ENCODE measurements around the gene FSIP1. TPM values are rescaled to one million over a fixed set of nuclear protein-coding genes. Genes with fewer than 3 reads are reported as not detected.

FSIP1 gene
- total and polyA plus RNA-seq, 12 donors = 0.15 to 4.4 (median 0.89) TPM

- Histone ChIP-seq H3K36me3 (no peaks in the 10 kb centered on the region), H3K9me3 (no peaks in the 10 kb centered on the region), H3K27ac (no peak overlapping the region), H3K4me3 (no peak overlapping the region), H3K27me3 (no peaks in the 10 kb centered on the region), H3K4me1 (peaks cover 0 to 51% (median 20%) of the 10 kb centered on the region in 9 donors)
- ATAC-seq (no peak), DNase-seq (no peak)
- intact Hi-C loops (cut with DNase I) = loop anchor here in 9 of 10 donors (1.0 to 10.0 kb wide), 11 partner anchors 86 to 248 kb away; partner anchors contain the start of genes EIF2AK4 (in 4 of the 9), SRP14 (in 3 of the 9) and GPR176 (in 1 of the 9)
- TF ChIP-seq CTCF (IDR thresholded peaks at IDR 0.05) = peak in 8 of 9 donors; percentile 33 to 74 (median 68)
- 5 to 8% methylated on average over 5 of the region's 5 CpGs for WGBS, 2 donors
These were observed 3.9 kb upstream of the FSIP1 start for GRCh38 chr15:39786447-39787056.

GRCh38 chr15:39785841-39786240 is 3.2 kb upstream of the FSIP1 start:
- 83 to 86% methylated on average over 7 of the region's 7 CpGs for WGBS, 2 donors
- intact Hi-C loops (cut with DNase I) = loop anchor here in 9 of 10 donors (1.0 to 10.0 kb wide), 11 partner anchors 86 to 249 kb away; partner anchors contain the start of genes EIF2AK4 (in 4 of the 9), SRP14 (in 3 of the 9) and GPR176 (in 1 of the 9)
- no peaks in the 10 kb centered on the region for H3K27me3 ChIP-seq
- H3K27ac ChIP-seq = no peak overlapping the region
- no peak for ATAC-seq
- TF ChIP-seq CTCF (IDR thresholded peaks at IDR 0.05) = no peak
- H3K9me3 ChIP-seq = no peaks in the 10 kb centered on the region
- no peak overlapping the region for H3K4me3 ChIP-seq
- peaks cover 0 to 52% (median 20%) of the 10 kb centered on the region in 9 donors for H3K4me1 ChIP-seq
- H3K36me3 ChIP-seq = no peaks in the 10 kb centered on the region
- no peak for DNase-seq

DNA sequence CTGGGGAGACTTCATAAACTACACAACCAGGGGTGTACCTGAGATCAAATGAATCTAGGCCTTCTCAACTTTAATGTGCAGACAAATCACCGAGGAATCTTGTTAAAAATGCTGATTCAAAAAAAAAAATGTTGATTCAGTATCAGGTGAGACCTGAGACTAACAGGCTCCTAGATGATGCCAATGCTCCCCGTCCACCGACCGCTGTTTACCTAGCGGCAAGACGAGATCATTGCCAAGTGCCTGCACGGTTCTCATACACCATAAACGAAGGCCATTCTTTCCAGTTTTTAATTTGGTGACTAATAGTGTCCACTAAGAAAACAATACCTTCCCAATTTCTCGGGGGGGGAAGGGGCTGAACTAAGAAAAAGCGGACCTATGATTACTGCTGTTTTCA is 2.5 kb upstream of the FSIP1 start:
- no peak for TF ChIP-seq CTCF (IDR thresholded peaks at IDR 0.05)
- Histone ChIP-seq H3K9me3 (no peaks in the 10 kb centered on the region), H3K27ac (peak overlapping the region in 2 of 10 donors; percentile 8 to 13), H3K4me3 (no peak overlapping the region), H3K4me1 (peaks cover 0 to 52% (median 20%) of the 10 kb centered on the region in 9 donors), H3K27me3 (no peaks in the 10 kb centered on the region), H3K36me3 (no peaks in the 10 kb centered on the region)
- WGBS, 2 donors = 76 to 81% methylated on average over 10 of the region's 10 CpGs
- no peak for ATAC-seq
- intact Hi-C loops (cut with DNase I) = loop anchor here in 9 of 10 donors (5.0 to 10.0 kb wide), 8 partner anchors 87 to 250 kb away; partner anchors contain the start of genes EIF2AK4 (in 4 of the 9), SRP14 (in 3 of the 9) and GPR176 (in 1 of the 9)
- DNase-seq = no peak

DNA sequence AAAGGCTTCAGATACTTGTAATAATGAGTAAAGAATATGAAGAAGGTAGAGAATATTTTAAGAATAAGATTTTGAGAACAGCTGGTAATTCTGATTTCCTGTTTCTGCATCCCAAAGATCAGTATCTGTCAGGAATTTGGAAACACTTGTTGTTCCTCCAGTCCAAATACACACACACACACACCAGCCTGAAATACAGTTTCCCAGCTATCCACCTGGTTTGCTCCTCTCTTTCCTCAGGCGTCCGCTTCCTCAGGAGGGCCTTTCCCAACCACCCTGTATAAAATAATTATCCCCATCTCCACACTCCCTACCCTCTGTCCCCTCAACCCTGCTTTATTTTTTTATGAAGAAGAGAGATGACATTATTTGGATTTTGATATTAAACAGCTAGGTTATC is 2.0 kb upstream of the FSIP1 start:
- Histone ChIP-seq H3K4me3 (no peak overlapping the region), H3K4me1 (peaks cover 0 to 52% (median 20%) of the 10 kb centered on the region in 9 donors), H3K9me3 (no peaks in the 10 kb centered on the region), H3K27me3 (no peaks in the 10 kb centered on the region), H3K36me3 (no peaks in the 10 kb centered on the region), H3K27ac (peak overlapping the region in 4 of 10 donors; percentile 5 to 69 (median 10))
- ATAC-seq (no peak), DNase-seq (no peak)
- intact Hi-C loops (cut with DNase I) = loop anchor here in 9 of 10 donors (5.0 to 10.0 kb wide), 8 partner anchors 88 to 250 kb away; partner anchors contain the start of genes EIF2AK4 (in 4 of the 9), SRP14 (in 3 of the 9) and GPR176 (in 1 of the 9)
- TF ChIP-seq CTCF (IDR thresholded peaks at IDR 0.05) = no peak
- 70 to 77% methylated on average over 2 of the region's 2 CpGs for WGBS, 2 donors

Measured in heart right ventricle (tissue), 16 donors.